Measurements from ENCODE around the gene GPR78.

Gene GPR78

DNA sequence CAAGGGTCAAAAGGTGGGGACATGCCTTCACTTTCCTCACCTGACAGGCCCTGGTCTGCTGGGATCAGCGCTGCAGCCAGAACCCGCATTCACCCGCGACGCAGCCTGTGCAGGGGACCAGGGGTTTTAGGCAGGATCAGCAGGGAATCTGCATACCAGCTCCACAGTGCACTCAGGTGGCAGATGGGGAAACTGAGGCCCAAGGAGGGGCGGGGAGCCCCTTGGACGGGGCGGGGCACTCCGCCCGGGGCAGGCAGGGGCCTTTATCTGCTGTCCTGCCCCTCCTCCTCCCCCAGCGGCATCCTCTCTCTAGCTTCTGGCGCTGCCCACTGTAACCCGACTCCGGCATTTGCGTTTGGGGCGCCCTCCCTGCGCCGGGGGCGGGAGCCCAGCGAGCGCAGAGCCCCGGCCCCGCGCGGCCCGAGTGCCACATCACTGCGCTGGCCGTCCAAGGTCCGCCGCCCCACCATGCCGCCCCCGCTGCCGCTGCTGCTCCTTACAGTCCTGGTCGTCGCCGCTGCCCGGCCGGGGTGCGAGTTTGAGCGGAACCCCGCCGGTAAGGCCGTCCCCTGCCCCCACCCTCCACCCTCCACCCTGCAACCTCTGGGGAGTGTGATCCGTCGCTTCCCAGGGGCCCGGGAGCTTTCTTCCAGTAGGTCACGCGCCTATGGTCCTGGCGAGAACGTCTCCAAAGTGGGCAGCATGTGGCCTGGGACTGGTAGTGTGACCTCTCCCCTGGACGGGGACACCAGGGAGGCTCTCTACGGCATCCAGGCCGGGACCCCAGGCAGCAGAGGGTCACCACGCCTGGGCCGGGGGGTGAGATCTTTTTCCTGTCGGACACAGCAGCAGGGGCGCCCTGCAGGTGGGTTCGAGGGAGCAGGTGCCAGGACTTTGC, 12.4 kb downstream of the GPR78 start, which contains the start of gene CPZ:
TSS of gene CPZ (plus strand) at position 400 of the 898 bp plus-strand sequence. CDS start at position 469, 69 bp downstream.
- no peaks in the 10 kb centered on the region for H3K27me3 ChIP-seq (ENCODE audit: control insufficient read depth, insufficient read depth, low read length)
- H3K4me1 ChIP-seq (ENCODE audit: control insufficient read depth, insufficient read depth, low read length), result peaks cover 10% of the 10 kb centered on the region
- peak within 1 kb of the TSS; percentile 68 for H3K4me3 ChIP-seq (ENCODE audit: low read depth, low read length)
- H3K9ac ChIP-seq (ENCODE audit: low read depth, low read length), result peak within 1 kb of the TSS; percentile 54
- H3K36me3 ChIP-seq (ENCODE audit: control insufficient read depth, insufficient read depth, low read length), result peaks cover 4% of the 10 kb centered on the region
- no peaks in the 10 kb centered on the region for H3K9me3 ChIP-seq (ENCODE audit: control insufficient read depth, insufficient read depth, low read length)

DNA sequence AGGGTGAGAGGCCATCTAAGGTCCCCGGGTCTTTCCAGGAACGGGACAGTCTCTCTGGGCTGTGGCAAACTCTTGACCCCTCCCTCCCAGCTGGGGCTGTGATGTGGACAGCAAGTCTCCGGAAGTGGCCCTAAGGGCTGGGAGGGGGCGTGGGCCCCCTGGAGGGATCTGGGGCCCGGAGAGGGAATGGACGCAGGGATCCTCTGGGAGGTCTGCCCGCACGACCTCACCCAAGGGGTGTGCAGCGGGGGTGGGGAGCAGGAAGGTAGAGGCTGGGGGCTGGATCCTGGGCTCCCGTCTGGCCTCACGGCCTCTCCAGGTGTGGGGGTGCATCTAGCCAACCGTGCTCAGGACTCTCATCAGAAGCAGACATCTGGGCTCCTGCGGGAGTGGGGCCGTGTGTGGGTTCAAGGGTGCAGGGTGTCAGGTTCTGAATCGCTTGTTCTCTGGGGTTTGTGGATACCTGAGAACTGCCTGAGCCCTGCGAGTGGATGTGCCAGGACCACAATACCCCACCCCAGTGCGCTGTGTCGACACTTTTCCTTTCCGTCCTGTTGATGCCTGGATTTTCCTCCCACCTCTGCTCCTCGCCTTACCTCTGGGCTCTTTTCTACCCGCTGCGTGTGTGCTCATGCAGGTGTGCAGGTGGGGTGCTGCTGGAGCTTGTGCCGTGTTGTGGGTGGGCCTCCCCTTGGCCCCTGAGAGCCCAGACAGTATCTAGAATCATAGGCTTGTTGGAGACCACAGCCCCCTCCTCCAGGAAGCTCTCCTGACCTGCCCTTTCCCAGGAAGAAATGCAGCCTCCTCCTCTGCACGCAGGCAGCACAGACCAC, 13.3 kb downstream of the GPR78 start:
- Histone ChIP-seq H3K4me3 (ENCODE audit: low read depth, low read length) (peak overlapping the region; percentile 68), H3K4me1 (ENCODE audit: control insufficient read depth, insufficient read depth, low read length) (peaks cover 10% of the 10 kb centered on the region), H3K9ac (ENCODE audit: low read depth, low read length) (peak overlapping the region; percentile 54), H3K9me3 (ENCODE audit: control insufficient read depth, insufficient read depth, low read length) (no peaks in the 10 kb centered on the region), H3K36me3 (ENCODE audit: control insufficient read depth, insufficient read depth, low read length) (peaks cover 4% of the 10 kb centered on the region), H3K27me3 (ENCODE audit: control insufficient read depth, insufficient read depth, low read length) (no peaks in the 10 kb centered on the region)

GRCh38 chr4:8594097-8595038, 14.2 kb downstream of the GPR78 start:
- Histone ChIP-seq H3K27me3 (ENCODE audit: control insufficient read depth, insufficient read depth, low read length) (no peaks in the 10 kb centered on the region), H3K36me3 (ENCODE audit: control insufficient read depth, insufficient read depth, low read length) (peaks cover 8% of the 10 kb centered on the region), H3K9me3 (ENCODE audit: control insufficient read depth, insufficient read depth, low read length) (no peaks in the 10 kb centered on the region), H3K4me3 (ENCODE audit: low read depth, low read length) (peak overlapping the region; percentile 68), H3K4me1 (ENCODE audit: control insufficient read depth, insufficient read depth, low read length) (peaks cover 10% of the 10 kb centered on the region), H3K9ac (ENCODE audit: low read depth, low read length) (no peak overlapping the region)

DNA sequence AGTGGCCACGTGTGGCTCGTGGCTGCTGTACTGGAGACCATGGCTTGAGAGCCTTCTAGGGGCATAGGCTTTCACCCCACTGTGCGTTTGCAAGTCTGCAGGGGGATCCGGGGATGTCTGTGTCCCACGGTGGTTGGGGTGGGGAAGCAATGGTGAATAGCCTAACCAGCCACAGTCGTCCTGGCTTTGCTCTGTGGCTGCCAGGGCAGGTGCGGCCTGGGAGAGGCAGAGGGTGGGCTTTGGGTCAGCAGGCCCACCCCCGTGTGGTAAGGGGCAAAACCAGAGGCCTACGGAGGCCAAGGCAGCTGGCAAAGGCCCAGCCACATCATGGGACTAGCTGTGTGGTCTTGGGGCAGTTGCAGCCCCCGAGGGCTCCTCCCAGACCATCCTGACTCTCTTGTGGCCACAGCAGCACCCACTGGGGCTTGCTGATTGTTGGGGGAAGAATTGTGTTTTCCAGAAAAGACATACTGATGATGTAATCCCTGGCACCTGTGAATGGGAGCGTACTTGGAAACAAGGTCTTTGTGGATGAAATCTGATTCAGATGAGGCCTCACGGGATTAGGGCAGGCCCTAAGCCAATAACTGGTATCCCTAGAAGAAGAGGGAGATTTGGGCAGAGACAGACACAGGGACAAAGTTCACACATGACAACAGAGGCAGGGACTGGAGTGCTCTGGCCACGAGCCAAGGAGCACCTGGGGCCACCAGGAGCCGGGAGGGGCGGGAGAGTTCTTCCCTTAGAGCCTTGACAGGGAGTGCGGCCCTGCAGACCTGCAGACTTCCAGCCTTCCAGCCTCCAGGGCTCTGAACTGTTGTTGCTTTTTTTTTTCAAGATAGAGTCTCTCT, 15.3 kb downstream of the GPR78 start:
- Histone ChIP-seq H3K9me3 (ENCODE audit: control insufficient read depth, insufficient read depth, low read length) (no peaks in the 10 kb centered on the region), H3K36me3 (ENCODE audit: control insufficient read depth, insufficient read depth, low read length) (peaks cover 8% of the 10 kb centered on the region), H3K4me1 (ENCODE audit: control insufficient read depth, insufficient read depth, low read length) (peaks cover 10% of the 10 kb centered on the region), H3K4me3 (ENCODE audit: low read depth, low read length) (no peak overlapping the region), H3K9ac (ENCODE audit: low read depth, low read length) (no peak overlapping the region), H3K27me3 (ENCODE audit: control insufficient read depth, insufficient read depth, low read length) (no peaks in the 10 kb centered on the region)

GRCh38 chr4:8596891-8597290, 16.7 kb downstream of the GPR78 start:
- no peak overlapping the region for H3K4me3 ChIP-seq (ENCODE audit: low read depth, low read length)
- peaks cover 17% of the 10 kb centered on the region for H3K36me3 ChIP-seq (ENCODE audit: control insufficient read depth, insufficient read depth, low read length)
- no peaks in the 10 kb centered on the region for H3K27me3 ChIP-seq (ENCODE audit: control insufficient read depth, insufficient read depth, low read length)
- H3K9ac ChIP-seq (ENCODE audit: low read depth, low read length), result no peak overlapping the region
- H3K4me1 ChIP-seq (ENCODE audit: control insufficient read depth, insufficient read depth, low read length), result peaks cover 8% of the 10 kb centered on the region
- no peaks in the 10 kb centered on the region for H3K9me3 ChIP-seq (ENCODE audit: control insufficient read depth, insufficient read depth, low read length)

GRCh38 chr4:8597319-8597718, 17.1 kb downstream of the GPR78 start:
- Histone ChIP-seq H3K4me3 (ENCODE audit: low read depth, low read length) (no peak overlapping the region), H3K9ac (ENCODE audit: low read depth, low read length) (no peak overlapping the region), H3K9me3 (ENCODE audit: control insufficient read depth, insufficient read depth, low read length) (no peaks in the 10 kb centered on the region), H3K4me1 (ENCODE audit: control insufficient read depth, insufficient read depth, low read length) (peaks cover 5% of the 10 kb centered on the region), H3K36me3 (ENCODE audit: control insufficient read depth, insufficient read depth, low read length) (peaks cover 17% of the 10 kb centered on the region), H3K27me3 (ENCODE audit: control insufficient read depth, insufficient read depth, low read length) (no peaks in the 10 kb centered on the region)

GRCh38 chr4:8597791-8598190, 17.6 kb downstream of the GPR78 start:
- no peaks in the 10 kb centered on the region for H3K9me3 ChIP-seq (ENCODE audit: control insufficient read depth, insufficient read depth, low read length)
- peaks cover 17% of the 10 kb centered on the region for H3K36me3 ChIP-seq (ENCODE audit: control insufficient read depth, insufficient read depth, low read length)
- peaks cover 5% of the 10 kb centered on the region for H3K4me1 ChIP-seq (ENCODE audit: control insufficient read depth, insufficient read depth, low read length)
- no peak overlapping the region for H3K9ac ChIP-seq (ENCODE audit: low read depth, low read length)
- no peak overlapping the region for H3K4me3 ChIP-seq (ENCODE audit: low read depth, low read length)
- no peaks in the 10 kb centered on the region for H3K27me3 ChIP-seq (ENCODE audit: control insufficient read depth, insufficient read depth, low read length)

- no peak overlapping the region for H3K9ac ChIP-seq (ENCODE audit: low read depth, low read length)
- H3K27me3 ChIP-seq (ENCODE audit: control insufficient read depth, insufficient read depth, low read length), result no peaks in the 10 kb centered on the region
These were observed 18.3 kb downstream of the GPR78 start for GRCh38 chr4:8598391-8599090.

GRCh38 chr4:8599091-8599460, 18.9 kb downstream of the GPR78 start:
- no peak overlapping the region for H3K9ac ChIP-seq (ENCODE audit: low read depth, low read length)
- H3K36me3 ChIP-seq (ENCODE audit: control insufficient read depth, insufficient read depth, low read length), result peaks cover 24% of the 10 kb centered on the region
- no peaks in the 10 kb centered on the region for H3K27me3 ChIP-seq (ENCODE audit: control insufficient read depth, insufficient read depth, low read length)
- no peak overlapping the region for H3K4me3 ChIP-seq (ENCODE audit: low read depth, low read length)
- no peaks in the 10 kb centered on the region for H3K9me3 ChIP-seq (ENCODE audit: control insufficient read depth, insufficient read depth, low read length)
- peaks cover 2% of the 10 kb centered on the region for H3K4me1 ChIP-seq (ENCODE audit: control insufficient read depth, insufficient read depth, low read length)

More at GRCh38 chr4:8598391-8599090, 18.3 kb downstream of the GPR78 start:
- H3K4me1 ChIP-seq (ENCODE audit: control insufficient read depth, insufficient read depth, low read length), result peaks cover 5% of the 10 kb centered on the region
- H3K36me3 ChIP-seq (ENCODE audit: control insufficient read depth, insufficient read depth, low read length), result peaks cover 19% of the 10 kb centered on the region
- H3K4me3 ChIP-seq (ENCODE audit: low read depth, low read length), result no peak overlapping the region
- H3K9me3 ChIP-seq (ENCODE audit: control insufficient read depth, insufficient read depth, low read length), result no peaks in the 10 kb centered on the region

- no peaks in the 10 kb centered on the region for H3K9me3 ChIP-seq (ENCODE audit: control insufficient read depth, insufficient read depth, low read length)
- no peak overlapping the region for H3K9ac ChIP-seq (ENCODE audit: low read depth, low read length)
- H3K36me3 ChIP-seq (ENCODE audit: control insufficient read depth, insufficient read depth, low read length), result peaks cover 24% of the 10 kb centered on the region
- H3K4me1 ChIP-seq (ENCODE audit: control insufficient read depth, insufficient read depth, low read length), result no peaks in the 10 kb centered on the region
- H3K27me3 ChIP-seq (ENCODE audit: control insufficient read depth, insufficient read depth, low read length), result no peaks in the 10 kb centered on the region
- H3K4me3 ChIP-seq (ENCODE audit: low read depth, low read length), result no peak overlapping the region
These were observed 19.5 kb downstream of the GPR78 start for GRCh38 chr4:8599657-8600056.
